HG02981 (cell line): ENCODE measurements around the gene GALNT17.

Experiments
- ATAC-seq: cut with Tn5 transposase; IDR thresholded peaks from one replicate; pipeline ENCODE4 v1.9.1; 2021; ENCODE audit warnings: mild to moderate bottlenecking, moderate library complexity; ENCODE audit not compliant: unreplicated experiment

GALNT17 gene

GRCh38 chr7:71132127-71132376 lies at the start of gene GALNT17:
GALNT17 (plus strand) TSS chr7:71132144.
- ATAC-seq, result no peak

GRCh38 chr7:71095266-71095860 lies 36.6 kb upstream of the GALNT17 start:
- ATAC-seq, result no peak

- ATAC-seq, result no peak
Observed at GRCh38 chr7:71096351-71096750, 35.6 kb upstream of the GALNT17 start.

GRCh38 chr7:71106226-71106625 lies 25.7 kb upstream of the GALNT17 start:
- ATAC-seq, result no peak

GRCh38 chr7:71112436-71112835 lies 19.5 kb upstream of the GALNT17 start:
- ATAC-seq, result no peak

- no peak for ATAC-seq
Observed at GRCh38 chr7:71120096-71120495, 11.8 kb upstream of the GALNT17 start.

GRCh38 chr7:71129126-71129525 lies 2.8 kb upstream of the GALNT17 start:
- ATAC-seq, result no peak

GRCh38 chr7:71130031-71130679 lies 1.8 kb upstream of the GALNT17 start:
- ATAC-seq, result no peak

GRCh38 chr7:71131256-71132126 lies 453 bp upstream of the GALNT17 start:
- no peak for ATAC-seq

GRCh38 chr7:71132377-71133231 lies 660 bp downstream of the GALNT17 start:
- no peak for ATAC-seq

- ATAC-seq, result no peak
Observed at GRCh38 chr7:71133232-71133622, 1.3 kb downstream of the GALNT17 start.

GRCh38 chr7:71133856-71134255 lies 1.9 kb downstream of the GALNT17 start:
- ATAC-seq, result no peak

- no peak for ATAC-seq
Observed at GRCh38 chr7:71135116-71135515, 3.2 kb downstream of the GALNT17 start.

- no peak for ATAC-seq
Observed at GRCh38 chr7:71135663-71136062, 3.7 kb downstream of the GALNT17 start.

GRCh38 chr7:71137479-71137878 lies 5.5 kb downstream of the GALNT17 start:
- no peak for ATAC-seq

- ATAC-seq, result no peak
Observed at GRCh38 chr7:71140264-71140663, 8.3 kb downstream of the GALNT17 start.

GRCh38 chr7:71144963-71145362 lies 13.0 kb downstream of the GALNT17 start:
- ATAC-seq, result no peak

GRCh38 chr7:71145906-71146901 lies 14.3 kb downstream of the GALNT17 start:
- no peak for ATAC-seq

- no peak for ATAC-seq
Observed at GRCh38 chr7:71148098-71148497, 16.2 kb downstream of the GALNT17 start.

- ATAC-seq, result no peak
Observed at GRCh38 chr7:71155236-71155635, 23.3 kb downstream of the GALNT17 start.
